ENCODE data around the gene ZBTB6. TPM values are rescaled to one million over a fixed set of nuclear protein-coding genes. Genes with fewer than 3 reads are reported as not detected.
A peak's percentile ranks its signal among the peaks of the same experiment; 100 is the strongest.

ZBTB6 gene
- total and polyA plus RNA-seq, 9 of the 15 experiments (the other 6 are each of a cell fraction or from before 2014, with no cell fraction given) = 1.4 to 7.2 (median 5.3) TPM

- TF ChIP-seq, protein P1, sequence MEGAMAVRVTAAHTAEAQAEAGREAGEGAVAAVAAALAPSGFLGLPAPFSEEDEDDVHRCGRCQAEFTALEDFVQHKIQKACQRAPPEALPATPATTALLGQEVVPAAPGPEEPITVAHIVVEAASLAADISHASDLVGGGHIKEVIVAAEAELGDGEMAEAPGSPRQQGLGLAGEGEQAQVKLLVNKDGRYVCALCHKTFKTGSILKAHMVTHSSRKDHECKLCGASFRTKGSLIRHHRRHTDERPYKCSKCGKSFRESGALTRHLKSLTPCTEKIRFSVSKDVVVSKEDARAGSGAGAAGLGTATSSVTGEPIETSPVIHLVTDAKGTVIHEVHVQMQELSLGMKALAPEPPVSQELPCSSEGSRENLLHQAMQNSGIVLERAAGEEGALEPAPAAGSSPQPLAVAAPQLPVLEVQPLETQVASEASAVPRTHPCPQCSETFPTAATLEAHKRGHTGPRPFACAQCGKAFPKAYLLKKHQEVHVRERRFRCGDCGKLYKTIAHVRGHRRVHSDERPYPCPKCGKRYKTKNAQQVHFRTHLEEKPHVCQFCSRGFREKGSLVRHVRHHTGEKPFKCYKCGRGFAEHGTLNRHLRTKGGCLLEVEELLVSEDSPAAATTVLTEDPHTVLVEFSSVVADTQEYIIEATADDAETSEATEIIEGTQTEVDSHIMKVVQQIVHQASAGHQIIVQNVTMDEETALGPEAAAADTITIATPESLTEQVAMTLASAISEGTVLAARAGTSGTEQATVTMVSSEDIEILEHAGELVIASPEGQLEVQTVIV (CRISPR knock-in tag; IDR thresholded peaks at IDR 0.05; ENCODE audit: borderline replicate concordance) = no peak
- no peak for TF ChIP-seq HSF4 (CRISPR knock-in tag; IDR thresholded peaks at IDR 0.05; ENCODE audit: borderline replicate concordance)
- TF ChIP-seq SIN3A (IDR thresholded peaks at IDR 0.05; ENCODE audit: borderline replicate concordance in 2 of 2, control insufficient read depth in 1 of 2, low read depth in 2 of 2, low read length in 2 of 2) = peak; percentile 46 to 65; a peak in 2 of 4 replicates
These were observed 8.1 kb downstream of the ZBTB6 start, which contains the start of gene RC3H2 (continued) for GRCh38 chr9:122904823-122905710.

DNA sequence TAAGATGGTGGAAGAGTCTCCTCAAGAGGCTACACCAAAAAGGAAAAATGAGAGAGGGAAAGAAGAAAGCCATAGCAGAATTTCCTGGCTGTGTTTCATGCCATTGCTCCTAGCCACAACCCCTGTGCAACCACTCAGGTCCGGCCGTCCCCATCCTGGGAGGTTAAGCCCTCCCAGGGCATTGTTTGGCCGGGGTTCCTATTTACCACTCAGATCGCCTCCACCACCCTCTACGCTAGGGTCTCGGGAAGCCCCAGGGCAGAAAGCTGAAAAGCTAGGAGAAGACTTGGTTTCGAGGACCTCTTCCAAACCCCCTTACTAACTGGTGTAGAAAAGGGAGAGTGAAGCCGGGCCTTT, 8.7 kb downstream of the ZBTB6 start:
- H3K4me3 ChIP-seq = peak overlapping the region; percentile 71
- peaks cover 8% of the 10 kb centered on the region; the same call in 2 of the 3 replicates for H3K36me3 ChIP-seq (ENCODE audit: control insufficient read depth, insufficient read depth, low read length)
- ChIA-PET CTCF (ENCODE audit: low intra/inter-chr PET ratio) (no interaction called here), POLR2A (interaction anchor here (0.5 to 2.1 kb wide), 8 partner anchors 9 to 446 kb away, joined by 3 to 14 read pairs (median 4); partner anchors contain the start of gene ZBTB6)
- H3K27me3 ChIP-seq (ENCODE audit: control insufficient read depth in 2 of 2, insufficient read depth in 2 of 2, low read length in 2 of 2) = no peaks in the 10 kb centered on the region
- H3K4me2 ChIP-seq (ENCODE audit: insufficient read depth, low read length) = peak overlapping the region; percentile 86
- H3K9me1 ChIP-seq (ENCODE audit: control insufficient read depth, insufficient read depth, low read length) = no peaks in the 10 kb centered on the region
- ATAC-seq (peak; percentile 79), FAIRE-seq (no peak), DNase-seq (ENCODE audit: extremely low read depth in 1 of 4, low spot score in 3 of 4) (peak in 3 of 4 experiments; percentile 11 to 62 (median 48))
- no peaks in the 10 kb centered on the region for H4K20me1 ChIP-seq (replicated peaks; ENCODE audit: control insufficient read depth, insufficient read depth, low read length)
- peak overlapping the region; percentile 91 for H2AFZ ChIP-seq (ENCODE audit: low read depth, low read length)
- H3K79me2 ChIP-seq (ENCODE audit: control insufficient read depth, insufficient read depth, low read length) = peaks cover 55% of the 10 kb centered on the region
- in situ Hi-C loops (cut with MboI) = no loop called here
- intact Hi-C loops (cut with micrococcal nuclease) = loop anchor here (1.0 kb wide), 1 partner anchor 27 kb away; the partner anchor contains the start of gene ZBTB26
- H3K4me1 ChIP-seq (replicated peaks in 1 of 2; ENCODE audit: control insufficient read depth in 2 of 2, insufficient read depth in 2 of 2, low read length in 2 of 2) = peaks cover 3 to 7% of the 10 kb centered on the region in 2 experiments; a peak in 3 of 5 replicates
- H3K9me3 ChIP-seq (replicated peaks; ENCODE audit: control insufficient read depth, insufficient read depth, low read depth, low read length) = no peaks in the 10 kb centered on the region
- peak overlapping the region; percentile 95 to 98 for H3K9ac ChIP-seq (ENCODE audit: insufficient read depth in 1 of 2, low read depth in 2 of 2, low read length in 2 of 2)
- 2% methylated on average over 8 of the region's 8 CpGs for WGBS (ENCODE audit: insufficient coverage, low coverage, missing lambda C conversion rate)
- no TSS peak for BruUV-seq (replicated peaks)
- H3K27ac ChIP-seq (ENCODE audit: extremely low read depth, low read depth, low read length) = peak overlapping the region; percentile 91
- TF ChIP-seq DACH1 (IDR thresholded peaks at IDR 0.05; ENCODE audit: partially characterized antibody) = no peak
- 0 out of 2 replicates have a peak, but pooled peaks have one; percentile 10 for TF ChIP-seq ZNF197 (CRISPR knock-in tag; IDR thresholded peaks at IDR 0.05; ENCODE audit: low read depth)
- no peak for TF ChIP-seq THAP12 (CRISPR knock-in tag; IDR thresholded peaks at IDR 0.05)
- 0 out of 2 replicates have a peak, but pooled peaks have one; percentile 29 for TF ChIP-seq NFRKB (IDR thresholded peaks at IDR 0.05; ENCODE audit: low read depth)
- no peak for TF ChIP-seq SNIP1 (IDR thresholded peaks at IDR 0.05; ENCODE audit: low read depth)
- no peak for TF ChIP-seq MYBL2 (IDR thresholded peaks at IDR 0.05; ENCODE audit: low read depth)
- TF ChIP-seq MYBL2 (CRISPR knock-in tag; IDR thresholded peaks at IDR 0.05; ENCODE audit: borderline replicate concordance) = no peak
- no peak for TF ChIP-seq TAF1 (IDR thresholded peaks at IDR 0.05; ENCODE audit: control insufficient read depth, extremely low read depth, insufficient read depth, low read length, severe bottlenecking)
- TF ChIP-seq ATF1 (CRISPR knock-in tag; IDR thresholded peaks at IDR 0.05) = no peak
- no peak for TF ChIP-seq ATF1 (tag; IDR thresholded peaks at IDR 0.05)
- no peak for TF ChIP-seq SLC30A9 (CRISPR knock-in tag; IDR thresholded peaks at IDR 0.05)
- 0 out of 2 replicates have a peak, but pooled peaks have one; percentile 15 for TF ChIP-seq SMARCE1 (IDR thresholded peaks at IDR 0.05)
